IPS DF 6.9 (cell line): ENCODE data around the gene STXBP6.
A peak's percentile ranks its signal among the peaks of the same experiment; 100 is the strongest.

ENCODE experiments used
- DNase-seq: peaks from one replicate; pipeline ENCODE4 v3.0.0-alpha.2; 2013; ENCODE audit warnings: low read depth, low spot score
- H3K27ac ChIP-seq: one replicate; pipeline ENCODE4 v1.5.1; 2013; ENCODE audit warnings: low read length, control low read depth
- H3K27me3 ChIP-seq: 2 replicates; pipeline ENCODE4 v1.6.1; 2013; ENCODE audit warnings: mild to moderate bottlenecking, low read length; ENCODE audit not compliant: control insufficient read depth, insufficient read depth
- H3K36me3 ChIP-seq: 2 replicates; pipeline ENCODE4 v1.6.1; 2013; ENCODE audit warnings: low read length; ENCODE audit not compliant: control insufficient read depth, insufficient read depth
- H3K4me1 ChIP-seq: 2 replicates; pipeline ENCODE4 v1.6.1; 2013; ENCODE audit warnings: low read length; ENCODE audit not compliant: control insufficient read depth, insufficient read depth
- H3K4me3 ChIP-seq: 2 replicates; pipeline ENCODE4 v1.5.1; 2013; ENCODE audit warnings: mild to moderate bottlenecking, low read length
- H3K9me3 ChIP-seq: 2 replicates; pipeline ENCODE4 v1.6.1; 2013; ENCODE audit warnings: low read length, inconsistent platforms; ENCODE audit not compliant: control insufficient read depth, insufficient read depth
- WGBS: extraction: QIAGEN DNeasy Blood & Tissue Kit; methylation state at CpG from one replicate; pipeline ENCODE4 v1.1.7; 2013; ENCODE audit warnings: mixed read lengths, missing lambda C conversion rate; ENCODE audit not compliant: insufficient read length, insufficient coverage; 5-methylcytosine and 5-hydroxymethylcytosine counted together

Gene STXBP6

GRCh38 chr14:24816929-24817211, 233.1 kb downstream of the STXBP6 start:
- no peak for DNase-seq
- Histone ChIP-seq H3K36me3 (no peaks in the 10 kb centered on the region), H3K27me3 (no peaks in the 10 kb centered on the region), H3K27ac (no peak overlapping the region), H3K4me1 (no peaks in the 10 kb centered on the region), H3K9me3 (no peaks in the 10 kb centered on the region), H3K4me3 (no peak overlapping the region)
- no CpG with 5 or more reads among the region's 3 CpGs for WGBS

- no peak for DNase-seq
- Histone ChIP-seq H3K27me3 (no peaks in the 10 kb centered on the region), H3K4me3 (no peak overlapping the region), H3K27ac (no peak overlapping the region), H3K4me1 (no peaks in the 10 kb centered on the region), H3K9me3 (no peaks in the 10 kb centered on the region), H3K36me3 (no peaks in the 10 kb centered on the region)
- WGBS: no CpG with 5 or more reads among the region's 5 CpGs
Measured at GRCh38 chr14:24816011-24816928, 233.7 kb downstream of the STXBP6 start.

- Histone ChIP-seq H3K9me3 (no peaks in the 10 kb centered on the region), H3K27me3 (no peaks in the 10 kb centered on the region), H3K36me3 (no peaks in the 10 kb centered on the region), H3K27ac (no peak overlapping the region), H3K4me3 (no peak overlapping the region), H3K4me1 (no peaks in the 10 kb centered on the region)
- no CpG with 5 or more reads among the region's 9 CpGs for WGBS
- no peak for DNase-seq
Measured at GRCh38 chr14:24815543-24815942, 234.4 kb downstream of the STXBP6 start.

GRCh38 chr14:24814944-24815343, 235.0 kb downstream of the STXBP6 start:
- WGBS: no CpG with 5 or more reads among the region's 2 CpGs

GRCh38 chr14:24814346-24814745, 235.6 kb downstream of the STXBP6 start:
- Histone ChIP-seq H3K27ac (no peak overlapping the region), H3K4me1 (no peaks in the 10 kb centered on the region), H3K36me3 (no peaks in the 10 kb centered on the region), H3K27me3 (no peaks in the 10 kb centered on the region), H3K4me3 (no peak overlapping the region), H3K9me3 (no peaks in the 10 kb centered on the region)
- no CpG with 5 or more reads among the region's 2 CpGs for WGBS
- no peak for DNase-seq

More at GRCh38 chr14:24814944-24815343, 235.0 kb downstream of the STXBP6 start:
- Histone ChIP-seq H3K9me3 (no peaks in the 10 kb centered on the region), H3K4me1 (no peaks in the 10 kb centered on the region), H3K36me3 (no peaks in the 10 kb centered on the region), H3K4me3 (no peak overlapping the region), H3K27me3 (no peaks in the 10 kb centered on the region), H3K27ac (no peak overlapping the region)
- no peak for DNase-seq

- no peaks in the 10 kb centered on the region for H3K4me1 ChIP-seq
- no peak for DNase-seq
- WGBS: no CpG with 5 or more reads among the region's 2 CpGs
- H3K36me3 ChIP-seq: no peaks in the 10 kb centered on the region
- no peaks in the 10 kb centered on the region for H3K27me3 ChIP-seq
- no peak overlapping the region for H3K4me3 ChIP-seq
- H3K27ac ChIP-seq: no peak overlapping the region
- no peaks in the 10 kb centered on the region for H3K9me3 ChIP-seq
Measured at GRCh38 chr14:24813819-24814259, 236.1 kb downstream of the STXBP6 start.

GRCh38 chr14:24813089-24813815, 236.7 kb downstream of the STXBP6 start:
- Histone ChIP-seq H3K9me3 (no peaks in the 10 kb centered on the region), H3K27ac (no peak overlapping the region)
- WGBS: no CpG with 5 or more reads among the region's 6 CpGs

GRCh38 chr14:24809135-24809534, 240.8 kb downstream of the STXBP6 start:
- H3K9me3 ChIP-seq: no peaks in the 10 kb centered on the region
- H3K4me1 ChIP-seq: no peaks in the 10 kb centered on the region
- no peak overlapping the region for H3K4me3 ChIP-seq
- DNase-seq: no peak
- H3K27me3 ChIP-seq: no peaks in the 10 kb centered on the region
- no peaks in the 10 kb centered on the region for H3K36me3 ChIP-seq
- no CpG with 5 or more reads among the region's 2 CpGs for WGBS
- no peak overlapping the region for H3K27ac ChIP-seq

More at GRCh38 chr14:24813089-24813815, 236.7 kb downstream of the STXBP6 start:
- Histone ChIP-seq H3K4me3 (no peak overlapping the region), H3K4me1 (no peaks in the 10 kb centered on the region), H3K36me3 (no peaks in the 10 kb centered on the region), H3K27me3 (no peaks in the 10 kb centered on the region)
- no peak for DNase-seq

- Histone ChIP-seq H3K36me3 (no peaks in the 10 kb centered on the region), H3K9me3 (no peaks in the 10 kb centered on the region), H3K4me3 (no peak overlapping the region), H3K27ac (no peak overlapping the region), H3K4me1 (no peaks in the 10 kb centered on the region), H3K27me3 (no peaks in the 10 kb centered on the region)
- DNase-seq: no peak
- WGBS: no CpG with 5 or more reads among the region's 6 CpGs
Measured at GRCh38 chr14:24808412-24808811, 241.5 kb downstream of the STXBP6 start.

- peak; percentile 73 for DNase-seq
- H3K4me3 ChIP-seq: no peak overlapping the region
- no peak overlapping the region for H3K27ac ChIP-seq
- no peaks in the 10 kb centered on the region for H3K36me3 ChIP-seq
- H3K27me3 ChIP-seq: no peaks in the 10 kb centered on the region
- WGBS: no CpG with 5 or more reads among the region's 9 CpGs
- no peaks in the 10 kb centered on the region for H3K4me1 ChIP-seq
- H3K9me3 ChIP-seq: no peaks in the 10 kb centered on the region
Measured at GRCh38 chr14:24806061-24806678, 243.8 kb downstream of the STXBP6 start.
